Gastrocnemius medialis (tissue), 4 donors: ENCODE measurements around the gene ATP11A.

Source experiments
- POLR2A ChIP-seq, 2 donors: fragments of 450-650 bp; IDR thresholded peaks; one replicate each; pipeline ENCODE4 v1.6.1; 2017; ENCODE audit warnings: antibody characterized with exemption in 2 of 2, mild to moderate bottlenecking in 2 of 2, moderate library complexity in 2 of 2
- TF ChIP-seq, protein P1 (sequence below), 5 experiments: fragments of 450-650 bp in 3 of 5; fragments of 200-600 bp in 2 of 5; sonication (generic) in 2 of 5; IDR thresholded peaks in 4 of 5; conservative IDR thresholded peaks in 1 of 5; 1 replicate in 4 of 5; 2 replicates in 1 of 5; pipeline ENCODE4 v1.5.1; 2016 to 2019; ENCODE audit warnings: antibody characterized with exemption in 5 of 5, mild to moderate bottlenecking in 3 of 5, moderate library complexity in 3 of 5

DNA sequence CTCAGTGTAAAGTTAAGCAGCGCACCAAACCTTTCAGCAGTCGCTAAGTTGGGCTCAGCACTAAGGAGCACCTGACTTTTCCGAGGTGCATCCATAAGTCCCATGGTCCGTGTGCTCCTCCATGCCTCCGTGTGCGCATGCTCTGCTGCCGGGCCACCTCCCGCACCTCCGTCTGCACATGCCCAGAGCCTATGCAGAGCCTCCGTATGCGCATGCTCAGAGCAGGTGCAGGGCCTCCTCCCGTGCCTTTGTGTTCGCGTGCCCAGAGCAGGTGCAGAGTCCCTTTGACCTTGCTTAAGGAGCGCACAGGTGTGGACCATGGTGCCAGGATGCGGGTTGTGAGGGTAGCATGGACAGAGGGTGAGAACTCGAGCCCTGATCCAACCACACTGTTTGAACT is 46.0 kb downstream of the ATP11A start:
- TF ChIP-seq, protein P1, sequence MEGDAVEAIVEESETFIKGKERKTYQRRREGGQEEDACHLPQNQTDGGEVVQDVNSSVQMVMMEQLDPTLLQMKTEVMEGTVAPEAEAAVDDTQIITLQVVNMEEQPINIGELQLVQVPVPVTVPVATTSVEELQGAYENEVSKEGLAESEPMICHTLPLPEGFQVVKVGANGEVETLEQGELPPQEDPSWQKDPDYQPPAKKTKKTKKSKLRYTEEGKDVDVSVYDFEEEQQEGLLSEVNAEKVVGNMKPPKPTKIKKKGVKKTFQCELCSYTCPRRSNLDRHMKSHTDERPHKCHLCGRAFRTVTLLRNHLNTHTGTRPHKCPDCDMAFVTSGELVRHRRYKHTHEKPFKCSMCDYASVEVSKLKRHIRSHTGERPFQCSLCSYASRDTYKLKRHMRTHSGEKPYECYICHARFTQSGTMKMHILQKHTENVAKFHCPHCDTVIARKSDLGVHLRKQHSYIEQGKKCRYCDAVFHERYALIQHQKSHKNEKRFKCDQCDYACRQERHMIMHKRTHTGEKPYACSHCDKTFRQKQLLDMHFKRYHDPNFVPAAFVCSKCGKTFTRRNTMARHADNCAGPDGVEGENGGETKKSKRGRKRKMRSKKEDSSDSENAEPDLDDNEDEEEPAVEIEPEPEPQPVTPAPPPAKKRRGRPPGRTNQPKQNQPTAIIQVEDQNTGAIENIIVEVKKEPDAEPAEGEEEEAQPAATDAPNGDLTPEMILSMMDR (IDR thresholded peaks at IDR 0.05 in 4 of 5, conservative IDR thresholded peaks at IDR 0.05 in 1 of 5) = no peak
- TF ChIP-seq POLR2A (IDR thresholded peaks at IDR 0.05) = no peak
